Calu3 (cell line): ENCODE measurements around the gene STK10. TPM values are rescaled to one million over a fixed set of nuclear protein-coding genes. Genes with fewer than 3 reads are reported as not detected.

Experiments
- BruUV-seq: library from RNA; stranded (reverse); fragments of 400-500 nt; replicated peaks from 2 replicates; lab custom pipeline; 2021; lab: Mats Ljungman, UMichigan
- CTCF ChIA-PET: fragments of 300-600 bp; sonication (Branson Sonifier 250); formaldehyde crosslinking; loops from one replicate; lab custom pipeline; 2022; ENCODE audit warnings: antibody characterized with exemption; lab: Charles Lee
- DNase-seq: peaks from one replicate; pipeline ENCODE4 v3.0.0; 2022
- H3K27ac Mint-ChIP-seq: one replicate; pipeline ENCODE4 v1.8.0; 2022; ENCODE audit warnings: mixed read lengths; ENCODE audit not compliant: unreplicated experiment
- H3K27me3 Mint-ChIP-seq: one replicate; pipeline ENCODE4 v1.8.0; 2022; ENCODE audit warnings: mixed read lengths; ENCODE audit not compliant: unreplicated experiment
- H3K36me3 Mint-ChIP-seq: one replicate; pipeline ENCODE4 v1.8.0; 2022; ENCODE audit warnings: mild to moderate bottlenecking, moderate library complexity, mixed read lengths; ENCODE audit not compliant: insufficient read depth, unreplicated experiment
- H3K4me1 Mint-ChIP-seq: one replicate; pipeline ENCODE4 v1.8.0; 2022; ENCODE audit warnings: mild to moderate bottlenecking, low read depth, mixed read lengths; ENCODE audit not compliant: unreplicated experiment
- H3K4me3 Mint-ChIP-seq: one replicate; pipeline ENCODE4 v1.8.0; 2022; ENCODE audit warnings: mild to moderate bottlenecking, low read depth, moderate library complexity, mixed read lengths; ENCODE audit not compliant: unreplicated experiment
- H3K9me3 Mint-ChIP-seq: one replicate; pipeline ENCODE4 v1.8.0; 2022; ENCODE audit warnings: low read depth, mixed read lengths; ENCODE audit not compliant: unreplicated experiment
- intact Hi-C: fragments of 100-400 bp; cut with micrococcal nuclease; formaldehyde crosslinking; loops from one replicate; pipeline ENCODE4 v1.10.0; 2022; ENCODE audit not compliant: unreplicated experiment
- total RNA-seq: library from RNA; stranded (reverse); gene quantifications from 2 replicates; pipeline ENCODE4 v1.2.3, GENCODE V29; 2022
- TF ChIP-seq, protein P1 (sequence below): fragments of 200-600 bp; IDR thresholded peaks from one replicate; pipeline ENCODE4 v1.8.0; 2022; ENCODE audit warnings: antibody characterized with exemption; ENCODE audit not compliant: unreplicated experiment

STK10 gene
- total RNA-seq, 1 experiment from 2014 or later = 27.4 TPM

DNA sequence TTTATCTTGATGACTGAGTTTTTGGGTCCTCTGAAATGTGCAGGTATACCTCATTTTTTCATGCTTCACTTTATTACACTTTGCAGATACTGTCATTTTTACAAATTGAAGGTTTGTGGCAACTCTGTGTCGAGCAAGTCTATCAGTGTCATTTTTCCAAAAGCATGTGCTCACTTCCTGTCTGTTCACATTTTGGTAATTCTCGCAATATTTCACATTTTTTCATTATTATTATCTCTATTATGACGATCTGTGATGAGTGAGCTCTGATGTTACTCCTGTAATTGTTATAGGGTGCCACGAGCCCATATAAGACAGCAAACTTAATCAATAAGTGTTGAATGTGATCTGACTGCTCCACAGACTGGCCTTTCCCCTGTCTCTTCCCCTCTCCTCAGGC lies 108.1 kb downstream of the STK10 start:
- no TSS peak for BruUV-seq
- H3K9me3 Mint-ChIP-seq = no peaks in the 10 kb centered on the region
- TF ChIP-seq, protein P1, sequence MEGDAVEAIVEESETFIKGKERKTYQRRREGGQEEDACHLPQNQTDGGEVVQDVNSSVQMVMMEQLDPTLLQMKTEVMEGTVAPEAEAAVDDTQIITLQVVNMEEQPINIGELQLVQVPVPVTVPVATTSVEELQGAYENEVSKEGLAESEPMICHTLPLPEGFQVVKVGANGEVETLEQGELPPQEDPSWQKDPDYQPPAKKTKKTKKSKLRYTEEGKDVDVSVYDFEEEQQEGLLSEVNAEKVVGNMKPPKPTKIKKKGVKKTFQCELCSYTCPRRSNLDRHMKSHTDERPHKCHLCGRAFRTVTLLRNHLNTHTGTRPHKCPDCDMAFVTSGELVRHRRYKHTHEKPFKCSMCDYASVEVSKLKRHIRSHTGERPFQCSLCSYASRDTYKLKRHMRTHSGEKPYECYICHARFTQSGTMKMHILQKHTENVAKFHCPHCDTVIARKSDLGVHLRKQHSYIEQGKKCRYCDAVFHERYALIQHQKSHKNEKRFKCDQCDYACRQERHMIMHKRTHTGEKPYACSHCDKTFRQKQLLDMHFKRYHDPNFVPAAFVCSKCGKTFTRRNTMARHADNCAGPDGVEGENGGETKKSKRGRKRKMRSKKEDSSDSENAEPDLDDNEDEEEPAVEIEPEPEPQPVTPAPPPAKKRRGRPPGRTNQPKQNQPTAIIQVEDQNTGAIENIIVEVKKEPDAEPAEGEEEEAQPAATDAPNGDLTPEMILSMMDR = no peak
- H3K27ac Mint-ChIP-seq = no peak overlapping the region
- H3K36me3 Mint-ChIP-seq = peaks cover 8% of the 10 kb centered on the region
- H3K27me3 Mint-ChIP-seq = no peaks in the 10 kb centered on the region
- no peak overlapping the region for H3K4me3 Mint-ChIP-seq
- DNase-seq = no peak
- intact Hi-C loops = no loop called here
- H3K4me1 Mint-ChIP-seq = no peaks in the 10 kb centered on the region
- CTCF ChIA-PET = no interaction called here

DNA sequence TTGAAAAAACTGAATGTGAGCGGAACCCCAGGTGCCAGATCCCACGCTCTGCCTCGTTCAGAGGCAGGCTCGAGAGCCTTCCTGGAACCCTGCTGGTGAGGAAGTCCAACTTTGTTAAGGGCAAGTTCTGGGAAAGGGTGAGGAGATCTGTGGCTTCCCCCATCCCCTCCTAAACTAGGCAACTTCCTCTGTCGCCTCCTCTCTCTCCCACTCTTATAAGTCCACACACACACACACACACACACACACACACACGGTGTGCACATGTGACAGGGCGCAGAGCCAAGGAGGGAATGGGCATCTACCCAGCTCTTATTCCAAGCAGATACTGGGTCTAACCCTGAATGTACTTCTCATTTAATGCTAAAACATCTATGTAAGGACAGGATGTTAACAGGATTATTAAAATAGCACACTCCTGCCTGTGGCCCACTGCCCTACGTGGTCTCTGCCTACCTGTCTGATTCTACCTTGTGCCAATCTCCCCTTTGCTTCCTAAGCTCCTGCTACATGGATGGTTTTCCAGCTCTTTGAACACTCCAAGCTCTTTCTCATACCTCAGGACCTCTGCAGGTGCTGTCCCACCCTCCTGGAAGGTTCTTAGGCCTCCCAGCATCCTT lies 109.2 kb downstream of the STK10 start:
- TF ChIP-seq, protein P1 = no peak
- peaks cover 8% of the 10 kb centered on the region for H3K36me3 Mint-ChIP-seq
- BruUV-seq = no TSS peak

DNA sequence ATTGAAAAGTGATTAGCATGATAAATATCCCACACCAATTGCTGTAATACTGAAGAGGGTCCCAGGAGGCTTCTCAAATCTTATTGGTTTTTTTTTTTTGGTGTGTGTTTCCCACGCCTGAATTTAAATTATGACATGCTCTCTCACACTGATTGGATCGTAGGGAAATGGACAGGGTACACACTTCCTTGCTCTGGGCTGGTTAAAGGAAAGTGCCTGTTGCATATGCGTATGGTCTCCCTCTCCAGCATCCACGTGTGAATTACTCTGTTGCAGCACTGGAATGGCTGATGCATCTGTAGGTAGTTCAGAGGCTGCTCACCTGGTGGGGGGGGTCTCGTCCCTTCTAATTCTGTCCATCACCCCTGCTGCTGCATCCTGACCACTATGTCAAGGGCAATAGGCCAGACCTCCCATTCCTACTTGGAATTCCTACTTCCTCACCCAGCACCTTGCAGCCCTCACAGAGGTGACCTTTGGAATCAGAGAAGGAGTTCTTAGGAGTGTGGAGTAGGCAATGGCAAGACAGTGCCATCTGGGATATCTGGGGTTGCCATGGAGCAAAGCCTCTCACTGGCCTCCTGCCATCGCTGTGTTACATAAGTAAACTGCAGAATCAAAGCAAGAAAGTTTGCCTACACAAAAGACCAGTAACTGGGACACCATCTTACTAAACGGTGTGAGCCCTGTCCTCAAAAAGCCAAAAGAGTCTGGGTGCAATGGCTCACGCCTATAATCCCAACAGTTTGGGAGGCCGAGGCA lies 110.2 kb downstream of the STK10 start:
- TF ChIP-seq, protein P1 = no peak
- Mint-ChIP-seq H3K4me1 (no peaks in the 10 kb centered on the region), H3K36me3 (peaks cover 8% of the 10 kb centered on the region), H3K9me3 (no peaks in the 10 kb centered on the region), H3K4me3 (no peak overlapping the region), H3K27ac (no peak overlapping the region), H3K27me3 (no peaks in the 10 kb centered on the region)
- intact Hi-C loops = no loop called here
- no TSS peak for BruUV-seq
- DNase-seq = no peak
- CTCF ChIA-PET = no interaction called here

More for the DNA sequence above, 109.2 kb downstream of the STK10 start:
- no peak overlapping the region for H3K4me3 Mint-ChIP-seq
- no peaks in the 10 kb centered on the region for H3K27me3 Mint-ChIP-seq
- no peak for DNase-seq
- no peaks in the 10 kb centered on the region for H3K9me3 Mint-ChIP-seq
- no peaks in the 10 kb centered on the region for H3K4me1 Mint-ChIP-seq
- CTCF ChIA-PET = no interaction called here
- intact Hi-C loops = no loop called here
- no peak overlapping the region for H3K27ac Mint-ChIP-seq

DNA sequence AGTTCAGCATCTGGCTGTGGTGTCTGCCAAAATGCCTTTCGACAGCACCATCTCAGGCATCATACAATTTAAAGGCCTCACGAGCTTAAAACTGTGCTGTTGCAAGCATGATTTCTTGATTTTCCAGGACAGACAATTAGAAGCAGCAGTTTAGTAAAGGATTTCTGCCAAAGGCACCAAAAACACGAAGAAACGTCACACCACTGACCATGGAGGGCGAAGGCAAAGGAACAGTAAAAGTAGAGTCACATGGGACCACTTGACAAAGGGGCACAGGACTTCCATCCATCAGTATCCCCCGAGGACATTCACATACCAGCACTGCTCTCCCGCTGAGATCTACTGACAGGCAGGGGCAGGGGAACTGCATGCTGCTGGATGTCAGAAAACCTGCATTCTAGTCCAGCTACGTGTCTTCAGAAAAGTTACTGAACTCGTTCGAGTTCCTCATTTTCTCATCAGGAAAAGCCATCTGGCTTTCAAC lies 111.2 kb downstream of the STK10 start:
- no peak overlapping the region for H3K4me3 Mint-ChIP-seq
- TF ChIP-seq, protein P1 = no peak
- peaks cover 2% of the 10 kb centered on the region for H3K36me3 Mint-ChIP-seq
- DNase-seq = no peak
- no peaks in the 10 kb centered on the region for H3K9me3 Mint-ChIP-seq
- CTCF ChIA-PET = no interaction called here
- intact Hi-C loops = no loop called here
- no peaks in the 10 kb centered on the region for H3K4me1 Mint-ChIP-seq
- BruUV-seq = no TSS peak
- H3K27ac Mint-ChIP-seq = no peak overlapping the region
- H3K27me3 Mint-ChIP-seq = no peaks in the 10 kb centered on the region
